Measurements from ENCODE around the gene EDEM3.
A peak's percentile ranks its signal among the peaks of the same experiment; 100 is the strongest.
"Not testable (repeated sequence)": the region's sequence is repeated elsewhere in the genome, so short reads cannot be mapped to it uniquely, and the experiment has no call there.

The EDEM3 gene

DNA sequence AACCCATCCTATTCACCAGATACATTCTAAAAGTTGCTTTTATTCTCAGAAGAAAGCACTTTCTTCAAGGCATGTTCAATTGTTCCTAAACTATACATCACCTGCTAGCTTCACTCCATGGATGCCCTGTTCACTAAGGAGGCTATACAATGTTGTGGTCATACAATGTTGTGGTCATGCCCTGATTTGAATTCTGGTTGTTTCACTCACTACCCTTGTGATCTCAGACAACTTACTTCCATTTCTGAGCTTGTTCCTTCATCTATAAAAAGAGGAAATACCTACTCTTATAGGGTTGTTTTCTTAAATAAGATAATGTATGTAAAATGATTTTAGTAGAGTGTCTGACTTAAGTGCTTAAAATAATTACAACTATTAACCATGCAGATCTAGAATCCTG, 19.7 kb downstream of the EDEM3 start:
- no peak for DNase-seq (ENCODE audit: low read depth)

DNA sequence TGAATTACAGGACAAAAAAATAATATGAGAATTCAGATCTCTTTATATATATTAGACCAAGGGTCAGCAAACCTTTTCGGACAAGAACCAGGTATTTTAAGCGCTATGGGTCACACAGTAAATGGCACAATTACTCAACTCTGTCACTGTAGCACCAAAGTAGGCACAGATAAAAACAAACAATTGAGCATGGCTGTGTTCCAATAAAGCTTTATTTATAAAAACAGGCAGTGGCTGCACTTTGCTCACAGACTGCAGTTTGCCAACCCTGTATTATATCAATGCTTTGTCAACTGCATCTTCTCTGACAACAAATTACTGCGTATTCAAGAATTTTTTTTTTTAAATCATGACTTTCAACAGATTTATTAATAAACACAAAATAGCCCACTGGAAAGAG, 29.8 kb downstream of the EDEM3 start:
- no peak for DNase-seq (ENCODE audit: low read depth)

DNA sequence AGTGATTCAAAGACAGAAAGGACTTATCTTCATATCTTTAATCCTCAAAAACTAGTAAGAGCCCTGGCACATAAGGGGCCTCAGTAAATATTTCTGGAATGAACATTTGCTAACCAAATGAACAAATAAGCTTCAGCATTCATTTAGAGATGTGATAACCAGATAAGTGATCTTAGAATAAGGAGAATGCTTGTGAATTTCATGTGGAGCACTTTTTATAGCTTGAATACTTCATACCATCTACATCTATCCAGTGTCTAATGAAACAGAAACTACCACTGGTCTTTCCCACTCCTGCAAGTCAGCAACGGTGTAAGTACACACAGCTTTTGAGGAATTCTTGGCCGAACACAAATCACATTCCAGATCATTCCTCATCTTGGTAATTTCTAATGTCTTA, 38.5 kb downstream of the EDEM3 start:
- no peak for DNase-seq (ENCODE audit: low read depth)

DNA sequence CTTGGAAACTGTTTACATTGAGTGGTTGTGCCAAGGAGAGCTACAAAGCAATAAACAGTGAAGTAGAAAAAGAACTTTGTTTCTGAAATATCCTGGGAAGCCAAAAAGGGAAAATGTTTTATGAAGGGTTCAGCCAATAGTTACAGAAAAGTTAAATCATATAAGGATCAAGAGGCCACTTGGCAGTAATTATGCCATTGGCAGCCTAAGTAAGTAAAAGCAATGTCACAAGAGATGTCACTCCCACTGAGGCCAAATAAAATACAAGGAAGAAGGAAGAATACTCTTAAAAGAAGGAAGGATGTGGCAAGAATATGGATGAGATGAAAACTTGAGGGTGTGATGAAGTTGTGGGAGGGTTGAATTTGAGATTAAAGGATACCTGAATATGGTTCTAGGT, 45.2 kb downstream of the EDEM3 start:
- DNase-seq (ENCODE audit: low read depth): no peak

DNA sequence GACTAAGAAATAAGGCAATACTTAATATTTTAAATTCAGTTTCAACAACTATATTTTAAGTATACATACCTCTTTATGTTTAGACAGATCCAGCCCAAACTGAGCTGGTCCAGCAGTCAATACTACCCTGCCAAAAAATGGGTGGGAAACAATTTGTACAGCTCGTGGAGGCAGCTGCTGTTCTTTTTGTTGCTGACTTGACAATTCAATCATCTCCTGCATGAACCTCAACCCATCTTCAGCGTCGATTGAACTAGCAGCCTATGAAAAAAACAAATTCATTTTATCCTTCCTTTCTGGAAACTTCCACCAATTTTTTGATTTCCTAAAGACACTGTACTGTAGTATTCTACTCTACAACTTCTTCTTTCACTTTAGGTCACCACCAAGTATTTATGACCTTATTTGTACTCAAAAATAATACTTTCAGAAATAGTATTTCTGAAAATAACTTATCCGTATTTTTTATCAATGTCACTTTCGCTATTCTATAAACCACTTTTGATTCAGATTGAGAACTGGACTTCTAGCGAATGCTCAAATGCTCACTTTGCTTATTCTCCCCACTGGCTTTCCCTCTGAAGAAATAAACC, 46.5 kb downstream of the EDEM3 start:
- DNase-seq (ENCODE audit: low read depth): no peak

DNA sequence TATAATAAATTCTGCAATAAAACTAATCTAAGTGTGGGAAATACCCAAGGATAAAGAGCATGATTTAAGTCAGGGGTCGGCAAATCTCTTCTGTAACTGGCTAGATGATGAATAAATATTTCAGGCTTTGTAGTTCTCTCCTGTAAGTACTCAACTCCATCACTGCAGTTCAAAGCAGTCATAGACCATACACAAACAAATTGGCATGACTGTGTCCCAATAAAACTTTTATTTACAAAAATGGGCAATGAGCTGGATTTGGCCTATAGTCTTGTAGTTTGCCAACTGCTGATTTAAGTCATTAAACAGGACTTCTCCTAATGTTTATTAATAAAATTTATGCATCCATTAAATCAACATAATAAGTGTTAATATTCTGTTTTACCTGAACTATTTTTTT, 49.4 kb downstream of the EDEM3 start:
- no peak for DNase-seq (ENCODE audit: low read depth)

DNA sequence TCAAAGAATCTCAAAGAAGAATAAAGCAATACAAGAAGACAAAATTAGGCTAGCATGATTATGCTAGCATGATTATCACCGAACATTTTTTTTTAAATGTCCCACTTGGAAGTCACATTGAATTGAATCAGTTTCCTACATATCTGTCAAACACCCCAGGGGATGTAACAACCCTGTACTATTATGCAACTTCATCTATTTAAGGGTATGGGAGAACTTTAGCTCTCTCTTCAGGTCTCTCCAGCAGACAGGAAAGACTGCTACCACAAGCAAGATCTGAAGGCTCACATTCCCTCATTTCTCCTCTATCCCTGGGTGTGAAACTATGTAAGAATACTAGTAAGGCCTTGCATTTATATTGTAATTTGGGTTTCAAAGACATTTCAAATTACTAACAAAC, 52.8 kb downstream of the EDEM3 start:
- DNase-seq (ENCODE audit: low read depth): no peak

DNA sequence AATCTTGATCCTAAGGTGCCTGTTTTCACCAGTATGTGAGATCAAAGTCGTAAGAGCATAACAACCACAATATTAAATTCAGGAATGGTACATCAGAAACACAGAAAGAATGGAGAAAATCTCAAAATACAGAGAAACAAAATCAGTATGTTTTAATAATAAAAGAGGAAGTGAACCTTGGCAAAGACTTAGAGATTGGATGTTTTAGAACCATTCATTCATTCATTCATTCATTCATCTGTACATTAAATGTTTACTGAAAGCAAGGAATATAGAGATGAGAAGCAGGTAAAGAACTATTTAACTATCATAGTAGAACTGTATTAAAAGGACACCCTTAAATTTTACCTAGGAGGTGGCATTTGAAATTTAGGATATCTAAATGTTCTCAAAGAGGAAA, 55.7 kb downstream of the EDEM3 start:
- no peak for DNase-seq (ENCODE audit: low read depth)

DNA sequence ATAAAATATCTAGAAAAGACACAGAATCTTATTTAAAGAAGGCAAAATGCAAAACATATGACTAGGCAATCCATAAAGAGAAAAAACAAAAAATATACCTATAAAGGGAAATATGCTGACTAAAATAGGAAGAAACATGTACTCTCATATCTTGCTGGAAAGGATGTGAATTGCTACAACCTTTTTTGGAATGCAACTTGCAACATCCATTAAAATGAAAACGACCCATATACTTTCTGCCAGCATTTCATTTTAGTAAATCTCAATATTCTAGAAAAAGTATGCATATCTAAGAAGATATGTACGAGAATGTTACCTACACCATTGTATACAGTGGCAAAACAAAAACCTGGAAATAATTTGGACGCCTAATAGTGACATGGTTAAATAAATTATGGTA, 56.6 kb downstream of the EDEM3 start:
- DNase-seq (ENCODE audit: low read depth): no peak

DNA sequence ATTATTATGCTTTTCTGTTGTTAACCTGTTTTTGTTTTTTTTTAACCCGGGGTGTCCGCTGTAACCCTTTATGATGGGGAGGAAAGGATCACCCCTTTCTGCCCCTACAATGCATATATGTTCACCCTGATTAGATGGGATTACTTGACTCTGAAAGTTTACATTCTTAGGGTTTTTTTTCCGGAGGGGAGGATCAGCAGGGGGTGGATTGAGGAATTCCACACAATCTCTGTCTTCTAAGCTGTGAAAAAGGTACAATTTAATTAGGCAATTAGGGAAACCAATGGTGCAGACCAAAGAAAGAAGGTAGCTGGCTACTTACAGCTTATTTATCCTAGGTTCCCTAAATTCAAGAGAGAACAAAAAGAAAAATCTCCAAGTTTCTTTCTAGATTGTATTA, 58.3 kb downstream of the EDEM3 start:
- no peak for DNase-seq (ENCODE audit: low read depth)

DNA sequence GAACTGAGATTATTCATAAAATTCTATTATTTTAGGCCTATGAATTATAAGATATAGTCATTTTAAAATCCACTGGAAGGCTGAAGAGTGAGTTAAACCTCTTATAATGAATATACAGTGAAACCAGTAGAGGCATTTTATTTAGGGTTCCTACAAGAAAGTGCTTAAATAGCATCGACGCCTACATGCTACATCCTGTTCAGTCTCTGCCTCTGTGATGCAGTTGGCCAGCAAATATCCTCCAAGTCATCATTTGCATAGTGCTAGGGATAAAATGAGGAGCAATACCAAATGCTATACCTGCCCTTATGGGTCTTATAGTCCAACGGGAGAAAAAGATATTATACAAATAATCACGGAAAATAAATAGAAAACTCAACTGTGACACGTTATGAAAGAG, 59.6 kb downstream of the EDEM3 start:
- DNase-seq (ENCODE audit: low read depth): no peak

DNA sequence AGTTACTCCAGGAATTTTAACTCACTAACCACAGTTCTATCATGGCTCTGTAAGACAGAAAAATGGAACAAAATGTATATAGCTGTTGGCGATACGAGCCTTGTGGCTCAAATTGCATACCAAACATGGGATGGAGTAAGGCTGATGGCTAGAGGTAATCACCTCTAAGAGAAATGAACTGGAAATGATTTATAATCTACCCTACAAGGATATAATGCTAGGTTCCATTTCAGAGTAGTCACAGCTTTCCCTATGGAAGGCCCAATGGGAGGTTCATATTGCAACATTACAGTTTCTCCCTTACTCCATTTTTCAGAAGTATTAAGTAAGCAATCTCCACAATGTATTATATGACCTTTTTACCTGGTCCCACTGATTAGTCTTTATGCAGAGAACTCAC, 61.6 kb downstream of the EDEM3 start:
- no peak for DNase-seq (ENCODE audit: low read depth)

DNA sequence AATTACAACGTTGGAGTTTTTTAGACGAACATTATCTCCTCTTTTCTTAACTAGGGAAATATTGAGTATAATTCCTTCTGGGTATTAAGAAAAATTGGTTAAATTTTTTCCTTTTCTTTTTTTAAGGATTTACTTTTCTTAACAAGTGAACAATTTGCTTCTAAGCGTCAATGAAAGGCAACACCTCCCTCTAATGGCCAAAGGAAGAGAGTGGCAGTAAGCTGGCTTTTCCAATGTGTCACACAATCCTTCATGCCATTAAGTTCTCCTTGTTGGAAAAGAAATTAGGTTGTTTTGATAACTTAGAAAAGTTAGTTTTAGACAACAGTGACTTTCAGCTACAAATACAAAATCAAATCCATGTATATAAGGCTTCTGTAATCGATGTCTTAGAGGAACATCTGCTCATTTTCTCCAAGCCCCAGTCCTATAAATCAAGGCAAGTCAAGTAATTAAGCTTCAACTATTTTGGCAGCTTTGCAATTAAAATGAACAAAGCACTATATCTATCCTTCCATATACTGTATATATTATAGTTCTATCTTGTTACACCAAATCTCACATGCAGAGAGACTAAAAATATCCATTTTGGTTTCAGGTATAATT, 62.8 kb downstream of the EDEM3 start:
- DNase-seq (ENCODE audit: low read depth): peak; percentile 33

DNA sequence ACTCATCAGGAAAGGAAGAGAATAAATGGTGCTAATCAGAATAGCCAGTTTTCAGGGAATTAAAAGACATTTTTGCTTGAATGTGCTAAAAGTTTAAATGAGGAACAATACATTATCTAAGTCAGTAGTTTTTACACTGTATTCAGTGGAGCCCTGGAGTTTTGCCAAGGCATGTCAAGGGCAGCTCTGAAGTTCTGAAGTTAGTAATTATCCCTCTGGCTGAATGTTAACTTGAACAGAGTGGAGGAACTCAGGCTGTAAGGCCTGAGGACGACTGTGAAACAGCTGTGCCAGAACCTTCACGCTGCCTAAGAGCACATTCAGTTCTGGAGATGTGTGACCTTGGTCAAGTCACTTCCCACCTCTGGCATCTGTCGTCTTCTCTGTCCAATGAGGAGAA, 68.1 kb downstream of the EDEM3 start:
- peak; percentile 2 for DNase-seq (ENCODE audit: low read depth)

DNA sequence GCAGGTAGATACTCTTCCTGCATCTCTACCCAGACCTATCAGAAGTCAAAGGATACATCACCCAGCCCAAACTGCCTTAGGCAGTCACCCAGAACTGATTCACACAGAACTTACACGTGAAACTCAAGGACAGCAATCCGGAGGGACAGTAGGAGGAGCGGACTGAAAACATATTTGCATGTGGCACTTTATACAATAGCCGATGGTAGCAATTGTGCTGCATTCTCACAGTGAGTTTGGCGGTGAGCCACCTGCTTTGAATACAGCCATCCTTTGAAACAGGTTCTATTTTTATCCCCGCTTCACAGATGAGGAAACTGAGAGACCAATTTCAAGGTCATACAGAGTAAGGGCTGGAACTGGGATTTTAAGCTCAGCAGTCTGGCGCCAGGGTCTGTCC, 69.5 kb downstream of the EDEM3 start:
- DNase-seq (ENCODE audit: low read depth): no peak

DNA sequence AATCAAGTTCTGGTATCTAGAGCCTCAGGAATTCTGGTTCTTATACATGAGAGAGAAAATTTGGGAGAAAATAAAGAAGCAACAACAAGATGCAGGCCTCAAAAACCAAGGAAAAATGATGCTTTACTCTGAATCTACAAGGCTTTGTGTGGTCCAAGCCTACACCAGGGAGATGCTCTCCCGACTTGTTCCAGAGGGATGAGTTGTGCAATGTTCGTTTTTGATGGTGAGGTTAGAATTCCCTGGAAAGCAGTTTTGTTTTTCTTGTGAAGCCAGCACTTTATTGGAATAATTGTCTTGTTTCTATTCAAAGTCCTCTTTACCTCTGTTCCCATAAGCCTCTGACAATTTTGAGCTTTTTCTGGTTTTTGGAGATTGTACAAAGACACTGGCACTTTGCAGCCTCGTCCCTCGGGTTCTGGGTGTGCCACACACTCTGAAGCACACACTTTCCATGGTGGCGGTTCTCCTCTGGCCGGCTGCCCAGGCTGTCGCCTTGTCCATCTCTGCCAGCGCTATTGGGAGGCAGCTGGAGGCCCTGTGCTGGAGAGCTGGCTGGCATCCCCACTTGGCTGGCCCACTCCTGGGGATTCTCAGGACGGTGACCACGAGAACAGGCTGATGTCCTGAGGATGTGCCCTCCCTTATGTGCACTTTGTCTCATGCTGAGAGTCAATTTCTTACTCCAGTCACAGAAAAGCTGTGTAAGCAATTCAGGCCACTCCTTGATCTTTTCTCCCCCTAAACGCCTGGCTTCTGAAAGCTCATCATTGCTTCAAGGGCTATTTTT, 70.2 kb downstream of the EDEM3 start:
- no peak for DNase-seq (ENCODE audit: low read depth)

DNA sequence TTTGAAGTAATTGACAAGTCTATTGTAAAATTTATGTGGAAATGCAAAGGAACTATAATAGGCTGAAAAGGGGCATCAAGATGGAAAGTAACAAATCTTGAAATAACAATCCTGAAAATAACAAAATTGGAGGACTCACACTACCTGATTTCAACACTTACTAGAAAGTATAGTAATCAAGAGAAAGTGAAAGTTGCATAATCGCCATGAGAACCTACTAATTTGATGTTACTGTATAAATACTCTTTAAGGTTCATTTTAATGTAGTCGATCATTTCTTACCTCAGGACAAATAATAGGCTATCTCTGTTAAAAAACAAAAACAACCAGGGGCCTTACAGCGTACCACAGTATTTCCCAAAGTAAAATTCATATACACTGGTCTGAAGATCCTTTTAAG, 71.7 kb downstream of the EDEM3 start:
- no peak for DNase-seq (ENCODE audit: low read depth)

DNA sequence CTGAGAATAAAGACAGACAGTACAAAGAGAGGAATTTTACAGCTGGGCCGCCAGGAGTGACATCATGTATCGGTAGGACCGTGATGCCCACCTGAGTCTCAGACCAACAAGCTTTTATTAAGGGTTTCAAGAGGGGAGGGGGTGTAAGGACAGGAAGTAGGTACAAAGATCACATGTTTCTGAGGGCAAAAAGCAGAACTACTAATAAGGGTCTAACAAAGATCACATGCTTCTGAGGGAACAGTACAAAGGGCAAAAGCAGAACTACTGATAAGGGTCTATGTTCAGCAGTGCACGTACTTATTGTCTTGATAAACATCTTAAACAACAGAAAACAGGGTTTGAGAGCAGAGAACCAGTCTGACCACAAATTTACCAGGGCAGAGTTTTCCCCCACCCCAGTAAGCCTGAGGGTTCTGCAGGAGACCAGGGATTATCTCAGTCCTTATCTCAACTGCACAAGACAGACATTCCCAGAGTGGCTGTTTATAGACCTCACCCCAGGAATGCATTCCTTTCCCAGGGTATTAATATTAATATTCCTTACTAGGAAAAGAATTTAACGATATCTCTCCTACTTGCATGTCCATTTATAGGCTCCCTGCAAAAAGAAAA, 73.9 kb downstream of the EDEM3 start:
- not testable (repeated sequence) for DNase-seq (ENCODE audit: low read depth)

DNA sequence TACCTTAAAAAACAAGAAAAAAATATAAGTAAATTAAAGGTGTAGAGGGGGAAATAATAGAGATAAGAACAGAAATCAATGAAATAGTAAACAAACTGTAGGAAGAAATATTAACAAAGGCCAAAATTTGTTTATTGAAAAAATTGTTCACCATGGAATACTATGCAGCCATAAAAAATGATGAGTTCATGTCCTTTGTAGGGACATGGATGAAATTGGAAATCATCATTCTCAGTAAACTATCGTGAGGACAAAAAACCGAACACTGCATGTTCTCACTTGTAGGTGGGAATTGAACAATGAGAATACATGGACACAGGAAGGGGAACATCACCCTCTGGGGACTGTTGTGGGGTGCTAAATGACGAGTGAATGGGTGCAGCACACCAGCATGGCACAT, 75.2 kb downstream of the EDEM3 start:
- not testable (repeated sequence) for DNase-seq (ENCODE audit: low read depth)

DNA sequence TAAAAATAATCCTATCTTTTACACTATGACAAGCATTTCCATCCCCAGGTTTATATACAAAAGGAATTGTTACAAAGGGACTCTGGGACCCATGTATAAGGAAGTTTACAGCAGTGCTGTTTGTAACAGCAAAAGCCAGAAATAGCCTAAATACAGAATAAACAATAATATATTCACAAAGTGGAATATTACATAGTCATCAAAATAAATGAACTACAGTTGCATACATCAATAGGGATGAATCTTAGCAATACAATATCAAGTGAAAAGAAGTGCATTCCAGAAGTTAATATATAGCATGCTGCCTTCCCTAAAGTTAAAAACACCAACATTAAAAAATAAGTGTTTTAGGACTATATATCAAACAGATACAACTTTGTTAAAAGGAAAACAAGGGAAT, 77.3 kb downstream of the EDEM3 start:
- no peak for DNase-seq (ENCODE audit: low read depth)

DNA sequence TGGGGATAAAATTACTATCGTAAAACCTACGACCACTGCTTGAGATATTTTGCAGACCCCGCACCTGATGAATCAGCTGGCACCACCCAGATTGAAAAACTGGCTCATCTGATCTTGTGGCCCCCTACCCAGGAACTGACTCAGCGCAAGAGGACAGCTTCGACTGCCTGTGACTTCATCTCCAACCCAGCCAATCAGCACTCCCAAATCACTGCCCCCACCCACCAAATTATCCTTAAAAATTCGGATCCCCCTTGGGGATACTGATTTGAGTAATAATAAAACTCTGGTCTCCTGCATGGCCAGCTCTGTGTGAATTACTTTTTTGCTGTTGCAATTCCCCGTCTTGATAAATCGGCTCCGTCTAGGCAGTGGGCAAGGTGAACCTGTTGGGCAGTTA, 81.4 kb downstream of the EDEM3 start:
- DNase-seq (ENCODE audit: low read depth): no peak

DNA sequence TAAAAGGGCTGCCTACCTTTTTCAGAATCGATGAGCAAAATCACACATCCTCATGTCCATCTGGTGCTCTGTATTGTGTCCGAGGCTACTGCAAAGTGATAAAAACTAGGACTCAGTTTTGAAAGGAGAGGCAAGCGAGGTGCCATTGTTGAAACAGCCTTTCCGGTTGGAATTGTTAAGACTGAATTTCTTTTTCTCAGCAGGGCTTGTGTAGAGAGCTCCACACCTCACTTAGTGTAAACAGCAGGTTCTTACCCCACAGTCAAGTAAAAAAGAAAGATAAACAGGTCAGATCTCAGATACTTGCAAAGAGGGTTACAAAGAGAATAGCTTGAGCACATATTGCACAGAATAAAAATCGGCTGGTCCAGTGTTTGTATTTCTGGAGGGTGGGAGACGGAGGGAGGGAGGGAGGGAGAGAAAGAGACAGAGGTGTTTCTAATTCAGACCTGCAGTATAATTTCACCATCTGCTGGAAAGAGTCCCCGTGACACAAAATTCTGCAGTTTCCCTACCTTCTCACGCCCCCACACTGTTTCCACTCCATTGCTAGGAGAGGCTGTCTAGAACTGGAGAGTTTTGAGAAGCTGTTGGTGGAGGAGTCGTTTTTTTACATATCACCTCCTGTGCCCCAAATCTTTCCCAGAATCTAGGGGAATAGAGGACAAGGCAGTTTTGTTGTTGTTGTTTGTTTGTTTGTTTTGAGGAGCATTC, 82.5 kb downstream of the EDEM3 start:
- no peak for DNase-seq (ENCODE audit: low read depth)

DNA sequence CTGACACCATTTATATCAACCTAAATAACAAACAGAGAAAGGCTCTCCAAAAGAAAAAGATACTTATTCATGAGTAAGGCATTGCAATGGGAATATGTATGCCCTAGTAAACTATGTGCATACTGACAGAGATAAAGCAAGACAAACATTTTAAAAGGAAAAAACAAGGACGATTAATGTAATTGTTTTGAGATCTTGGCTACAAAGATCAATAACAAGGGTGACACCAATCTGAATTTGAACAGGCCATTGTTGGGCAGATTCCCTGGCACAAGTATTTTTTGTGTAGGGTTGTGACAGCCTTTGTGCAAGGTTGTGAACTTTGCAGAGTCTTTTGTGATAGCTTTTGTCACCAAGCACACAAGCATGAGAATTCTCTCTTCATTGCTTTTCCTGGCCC, 85.3 kb downstream of the EDEM3 start:
- DNase-seq (ENCODE audit: low read depth): no peak
